Measurements from ENCODE around the gene MECP2.

GRCh38 chrX:154114652-154115051 lies 17.1 kb upstream of the MECP2 start:
- TF ChIP-seq CTCF (IDR thresholded peaks at IDR 0.05), result no peak
- TF ChIP-seq EZH2 (IDR thresholded peaks at IDR 0.05), result no peak

Measured in neural progenitor cell (in vitro differentiated cells).